Ovary (tissue), 9 donors: ENCODE measurements around the gene OSTM1. TPM values are rescaled to one million over a fixed set of nuclear protein-coding genes. Genes with fewer than 3 reads are reported as not detected.

Experiments used
- DNase-seq, 5 donors: peaks; one replicate each; pipeline ENCODE4 v3.0.0-alpha.2; 2019 to 2020
- H3K27ac ChIP-seq, 2 donors: fragments of 200-600 bp; one replicate each; pipeline versions ENCODE4 v1.5.1 to v1.8.0; 2019 to 2022
- H3K27me3 ChIP-seq: fragments of 200-600 bp; one replicate; pipeline ENCODE4 v1.8.0; 2022
- H3K36me3 ChIP-seq: fragments of 200-600 bp; sonication (generic); one replicate; pipeline ENCODE4 v1.5.1; 2019
- H3K4me1 ChIP-seq: one replicate; pipeline ENCODE4 v1.8.1; 2013; ENCODE audit warnings: mild to moderate bottlenecking, moderate library complexity; ENCODE audit not compliant: insufficient read depth
- H3K4me3 ChIP-seq: fragments of 200-600 bp; sonication (generic); one replicate; pipeline ENCODE4 v1.5.1; 2017
- H3K9me3 ChIP-seq, 2 donors: fragments of 200-600 bp in 1 of 2; sonication (generic) in 1 of 2; one replicate each; pipeline versions ENCODE4 v1.5.1 to v1.8.1; 2013 to 2019; ENCODE audit warnings: mild to moderate bottlenecking in 1 of 2, moderate library complexity in 1 of 2
- CTCF ChIP-seq, 3 donors: fragments of 450-650 bp in 2 of 3; fragments of 200-600 bp in 1 of 3; IDR thresholded peaks; one replicate each; pipeline versions ENCODE4 v1.5.1 to v1.8.0; 2016 to 2022; ENCODE audit warnings: antibody characterized with exemption in 3 of 3, mild to moderate bottlenecking in 1 of 3
- EP300 ChIP-seq: sonication (generic); formaldehyde crosslinking; IDR thresholded peaks from one replicate; pipeline ENCODE4 v1.6.1; 2017; ENCODE audit warnings: antibody characterized with exemption
- POLR2A ChIP-seq: fragments of 450-650 bp; IDR thresholded peaks from one replicate; pipeline ENCODE4 v1.6.1; 2017; ENCODE audit warnings: antibody characterized with exemption, mild to moderate bottlenecking, moderate library complexity
- WGBS, 3 donors: extraction: QIAGEN DNeasy Blood & Tissue Kit in 1 of 3; methylation state at CpG; one replicate each; pipeline versions ENCODE4 v1.1.5 to v1.1.7; 2013 to 2017; 5-methylcytosine and 5-hydroxymethylcytosine counted together
- intact Hi-C, 4 donors: fragments of 100-400 bp; cut with DNase I; formaldehyde crosslinking; loops; one replicate each; pipeline versions ENCODE4 v1.11.0 to v1.15.1; 2022 to 2023
- polyA plus RNA-seq, 2 donors: library from polyadenylated mRNA; stranded (reverse); fragments of 200-250 nt in 1 of 2; fragments of 350-450 nt in 1 of 2; fragmentation: Illumina TruSeq in 1 of 2; extraction: RNeasy Lipid Tissue Mini Kit (QIAGEN cat#74804) in 1 of 2; gene quantifications; one replicate each; pipeline ENCODE4 v1.2.3, GENCODE V29; 2013 to 2014
- total RNA-seq, 7 donors: library from RNA; depleted of rRNA in 2 of 7; stranded (reverse); fragments of >200 nt in 2 of 7; fragmentation: NEBNext Ultra II Directional in 3 of 7; extraction: Animal tissue kit (Norgen Biotek cat#: 25700) in 3 of 7; gene quantifications; one replicate each; pipeline versions ENCODE4 v1.1.0 to v1.2.4, GENCODE V29; 2016 to 2023
- donor health status: DM: no; HTN: no; CAD: no; lungs with moderate emphysema.
- donor health status: DM: no; HTN: no; CAD: no.
- donor health status: Bipolar disorder and iron deficiency.
- donor health status: DM: yes; HTN: yes; CAD: no.
- donor health status: DM: no; HTN: no; CAD: no.
- donor health status: DM: yes; HTN: yes; CAD: no.

Gene OSTM1
- total and polyA plus RNA-seq, 9 donors, result 10.9 to 55.5 (median 29.8) TPM

GRCh38 chr6:108082539-108082938, 8.0 kb upstream of the OSTM1 start:
- intact Hi-C loops, result no loop called here
- no peak overlapping the region for H3K27ac ChIP-seq
- DNase-seq, result no peak
- H3K4me1 ChIP-seq, result no peaks in the 10 kb centered on the region
- 93 to 100% (median 93%) methylated on average over 1 of the region's 1 CpG for WGBS, 3 donors
- H3K9me3 ChIP-seq, result no peaks in the 10 kb centered on the region
- H3K4me3 ChIP-seq, result no peak overlapping the region
- no peaks in the 10 kb centered on the region for H3K36me3 ChIP-seq
- H3K27me3 ChIP-seq, result no peaks in the 10 kb centered on the region
- TF ChIP-seq EP300 (no peak), POLR2A (no peak), CTCF (IDR thresholded peaks at IDR 0.05) (no peak)

- H3K4me3 ChIP-seq, result no peak overlapping the region
- WGBS, 3 donors, result 46 to 50% (median 47%) methylated on average over 2 of the region's 2 CpGs
- peaks cover 3% of the 10 kb centered on the region for H3K4me1 ChIP-seq
- H3K27me3 ChIP-seq, result no peaks in the 10 kb centered on the region
- H3K9me3 ChIP-seq, result no peaks in the 10 kb centered on the region
- TF ChIP-seq CTCF (IDR thresholded peaks at IDR 0.05) (no peak), EP300 (no peak), POLR2A (no peak)
- H3K27ac ChIP-seq, result no peak overlapping the region
- intact Hi-C loops, result no loop called here
- H3K36me3 ChIP-seq, result no peaks in the 10 kb centered on the region
- DNase-seq, result no peak
Observed at GRCh38 chr6:108080010-108080780, 5.7 kb upstream of the OSTM1 start.

GRCh38 chr6:108078191-108078590, 3.6 kb upstream of the OSTM1 start:
- H3K4me1 ChIP-seq, result peaks cover 7% of the 10 kb centered on the region
- WGBS, 3 donors, result 83 to 88% (median 88%) methylated on average over 1 of the region's 1 CpG
- no peaks in the 10 kb centered on the region for H3K36me3 ChIP-seq
- H3K27ac ChIP-seq, result no peak overlapping the region
- no peaks in the 10 kb centered on the region for H3K27me3 ChIP-seq
- intact Hi-C loops, result no loop called here
- no peaks in the 10 kb centered on the region for H3K9me3 ChIP-seq
- DNase-seq, result no peak
- no peak overlapping the region for H3K4me3 ChIP-seq
- TF ChIP-seq CTCF (IDR thresholded peaks at IDR 0.05) (no peak), POLR2A (no peak), EP300 (no peak)

GRCh38 chr6:108074057-108074358, 533 bp downstream of the OSTM1 start:
- intact Hi-C loops, result no loop called here
- Histone ChIP-seq H3K27ac (peak overlapping the region; percentile 12 to 53), H3K36me3 (no peaks in the 10 kb centered on the region), H3K4me3 (peak overlapping the region; percentile 97), H3K4me1 (peaks cover 7% of the 10 kb centered on the region), H3K27me3 (no peaks in the 10 kb centered on the region), H3K9me3 (no peaks in the 10 kb centered on the region)
- DNase-seq, result no peak
- TF ChIP-seq EP300 (no peak), CTCF (IDR thresholded peaks at IDR 0.05) (no peak), POLR2A (no peak)
- WGBS, 3 donors, result 2 to 4% (median 2%) methylated on average over 12 of the region's 12 CpGs
